ENCODE data around the gene RASAL1. TPM values are rescaled to one million over a fixed set of nuclear protein-coding genes. Genes with fewer than 3 reads are reported as not detected.

RASAL1 gene
- polyA plus RNA-seq, 1 of the 3 experiments (the other 2 are of a cell fraction) = not detected

GRCh38 chr12:113083863-113084435 is 51.6 kb downstream of the RASAL1 start:
- Histone ChIP-seq H3K36me3 (replicated peaks in 1 of 2; ENCODE audit: control insufficient read depth in 1 of 2, insufficient read depth in 2 of 2, low read length in 1 of 2) (no peaks in the 10 kb centered on the region), H3K4me2 (no peak overlapping the region), H3K27me3 (ENCODE audit: insufficient read depth) (no peaks in the 10 kb centered on the region), H4K20me1 (ENCODE audit: insufficient read depth) (no peaks in the 10 kb centered on the region), H3K79me2 (ENCODE audit: insufficient read depth) (no peaks in the 10 kb centered on the region), H2AFZ (ENCODE audit: low read depth) (no peak overlapping the region), H3K9me3 (no peaks in the 10 kb centered on the region), H3K9ac (no peak overlapping the region), H3K4me3 (ENCODE audit: low read depth in 2 of 2, low read length in 1 of 2) (no peak overlapping the region), H3K27ac (ENCODE audit: low read depth in 2 of 2, low read length in 1 of 2) (no peak overlapping the region), H3F3A (replicated peaks; ENCODE audit: insufficient read depth) (no peaks in the 10 kb centered on the region), H3K4me1 (ENCODE audit: control insufficient read depth in 1 of 2, insufficient read depth in 2 of 2, low read depth in 1 of 2, low read length in 1 of 2) (no peaks in the 10 kb centered on the region; a peak in 1 of 4 replicates), H3K9me2 (no peaks in the 10 kb centered on the region)
- CTCF ChIA-PET = interaction anchor here (0.8 to 1.7 kb wide), 3 partner anchors 15 to 70 kb away, joined by 3 to 6 read pairs (median 3); no protein-coding TSS in a partner anchor
- POLR2A ChIA-PET = no interaction called here
- WGBS (ENCODE audit: low lambda C conversion rate) = 71% methylated on average over 11 of the region's 11 CpGs
- TF ChIP-seq SMC3 (IDR thresholded peaks at IDR 0.05; ENCODE audit: low read depth, low read length) = no peak
- TF ChIP-seq TAF1 (IDR thresholded peaks at IDR 0.05; ENCODE audit: borderline replicate concordance, low read depth, low read length) = no peak
- TF ChIP-seq JUND (IDR thresholded peaks at IDR 0.05) = no peak
- no peak for TF ChIP-seq TCF12 (IDR thresholded peaks at IDR 0.05)
- no peak for TF ChIP-seq TEAD4 (IDR thresholded peaks at IDR 0.05; ENCODE audit: borderline replicate concordance, insufficient read depth)
- TF ChIP-seq YY1 (IDR thresholded peaks at IDR 0.05; ENCODE audit: low read depth) = no peak
- no peak for TF ChIP-seq USF1 (IDR thresholded peaks at IDR 0.05; ENCODE audit: borderline replicate concordance, low read depth)
- TF ChIP-seq ZBTB33 (IDR thresholded peaks at IDR 0.05; ENCODE audit: borderline replicate concordance, low read depth) = no peak
- TF ChIP-seq POLR2AphosphoS5 (IDR thresholded peaks at IDR 0.05; ENCODE audit: low read depth, low read length) = no peak
- DNase-seq = no peak

- Histone ChIP-seq H3K4me1 (ENCODE audit: control insufficient read depth in 1 of 2, insufficient read depth in 2 of 2, low read depth in 1 of 2, low read length in 1 of 2) (no peaks in the 10 kb centered on the region; a peak in 1 of 4 replicates), H3K4me3 (ENCODE audit: low read depth in 2 of 2, low read length in 1 of 2) (no peak overlapping the region), H3K36me3 (replicated peaks in 1 of 2; ENCODE audit: control insufficient read depth in 1 of 2, insufficient read depth in 2 of 2, low read length in 1 of 2) (no peaks in the 10 kb centered on the region), H3K79me2 (ENCODE audit: insufficient read depth) (no peaks in the 10 kb centered on the region), H3K4me2 (no peak overlapping the region), H4K20me1 (ENCODE audit: insufficient read depth) (no peaks in the 10 kb centered on the region), H3K27me3 (ENCODE audit: insufficient read depth) (no peaks in the 10 kb centered on the region), H3K9me2 (no peaks in the 10 kb centered on the region), H3K9ac (no peak overlapping the region), H3K9me3 (no peaks in the 10 kb centered on the region), H3K27ac (ENCODE audit: low read depth in 2 of 2, low read length in 1 of 2) (no peak overlapping the region), H3F3A (replicated peaks; ENCODE audit: insufficient read depth) (no peaks in the 10 kb centered on the region), H2AFZ (ENCODE audit: low read depth) (no peak overlapping the region)
- CTCF ChIA-PET = interaction anchor here (0.9 to 2.1 kb wide), 4 partner anchors 32 to 92 kb away, joined by 3 to 5 read pairs (median 4); no protein-coding TSS in a partner anchor
- DNase-seq = no peak
- WGBS (ENCODE audit: low lambda C conversion rate) = 63% methylated on average over 9 of the region's 9 CpGs
- POLR2A ChIA-PET = no interaction called here
- TF ChIP-seq MEF2A (IDR thresholded peaks at IDR 0.05; ENCODE audit: borderline replicate concordance, low read depth) (no peak), CHD2 (IDR thresholded peaks at IDR 0.05; ENCODE audit: low read length, partially characterized antibody) (no peak), CTCF (IDR thresholded peaks at IDR 0.05) (no peak), ELF1 (IDR thresholded peaks at IDR 0.05) (no peak), IRF3 (IDR thresholded peaks at IDR 0.05; ENCODE audit: low read depth, low read length) (no peak), POLR2AphosphoS5 (IDR thresholded peaks at IDR 0.05; ENCODE audit: low read depth, low read length) (no peak), RAD21 (IDR thresholded peaks at IDR 0.05; ENCODE audit: low read length) (no peak), RXRA (IDR thresholded peaks at IDR 0.05; ENCODE audit: borderline replicate concordance, low read depth) (no peak), EZH2phosphoT487 (IDR thresholded peaks at IDR 0.05; ENCODE audit: borderline replicate concordance, low read depth) (no peak), USF2 (IDR thresholded peaks at IDR 0.05; ENCODE audit: borderline replicate concordance, low read depth, low read length) (no peak), YY1 (IDR thresholded peaks at IDR 0.05; ENCODE audit: low read depth) (no peak)
Measured at GRCh38 chr12:113082486-113083148, 52.9 kb downstream of the RASAL1 start.
